ENCODE data around the gene RPL37A.

RPL37A gene

GRCh38 chr2:216519154-216519762 lies 20.6 kb downstream of the RPL37A start:
- DNase-seq (ENCODE audit: low read depth, low spot score), result peak; percentile 81
- no peak overlapping the region for H3K4me3 ChIP-seq (ENCODE audit: insufficient read length, low read depth)
- H3K9me3 ChIP-seq (ENCODE audit: insufficient read depth, low read length), result peaks cover 2% of the 10 kb centered on the region; the same call in 1 of the 2 replicates
- H3K9ac ChIP-seq (ENCODE audit: insufficient read length, low read depth), result no peak overlapping the region
- TF ChIP-seq ZNF274 (IDR thresholded peaks at IDR 0.05; ENCODE audit: low read depth, low read length), result no peak
- no peak for TF ChIP-seq YY1 (IDR thresholded peaks at IDR 0.05; ENCODE audit: insufficient read depth, insufficient read length)
- no peak for TF ChIP-seq SUZ12 (IDR thresholded peaks at IDR 0.05; ENCODE audit: extremely low read depth, insufficient read depth, insufficient read length)
- H3K4me1 ChIP-seq (ENCODE audit: insufficient read depth, insufficient read length), result no peaks in the 10 kb centered on the region
- H3K36me3 ChIP-seq (ENCODE audit: insufficient read depth, insufficient read length, low read length), result peaks cover 10% of the 10 kb centered on the region
- H3K27me3 ChIP-seq (ENCODE audit: insufficient read depth, insufficient read length), result no peaks in the 10 kb centered on the region

DNA sequence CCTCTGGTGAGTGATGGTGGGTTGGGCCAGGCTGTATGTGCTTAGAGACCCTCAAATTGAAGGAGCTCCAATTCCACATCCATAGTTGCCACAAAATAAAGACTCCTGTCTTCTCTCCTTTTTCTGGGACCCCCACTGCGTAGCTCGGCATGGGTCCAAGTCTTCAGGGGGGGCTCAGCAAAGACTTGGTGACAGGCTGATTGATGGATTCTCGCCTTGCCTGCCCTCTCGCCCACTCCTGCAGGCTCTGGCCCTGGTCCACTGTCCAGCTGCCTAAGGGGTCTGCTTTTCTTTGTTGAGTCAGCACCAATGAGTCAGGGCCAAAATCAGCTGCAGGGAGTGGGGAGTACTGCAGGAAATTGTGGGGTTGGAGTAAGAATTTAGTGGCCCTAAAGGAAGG lies 21.5 kb downstream of the RPL37A start:
- no peak overlapping the region for H3K4me3 ChIP-seq (ENCODE audit: insufficient read length, low read depth)
- no peak for TF ChIP-seq YY1 (IDR thresholded peaks at IDR 0.05; ENCODE audit: insufficient read depth, insufficient read length)
- no peak for TF ChIP-seq ZNF274 (IDR thresholded peaks at IDR 0.05; ENCODE audit: low read depth, low read length)
- no peak for TF ChIP-seq SUZ12 (IDR thresholded peaks at IDR 0.05; ENCODE audit: extremely low read depth, insufficient read depth, insufficient read length)
- H3K9me3 ChIP-seq (ENCODE audit: insufficient read depth, low read length), result peaks cover 3% of the 10 kb centered on the region; the same call in 1 of the 2 replicates
- peaks cover 10% of the 10 kb centered on the region for H3K36me3 ChIP-seq (ENCODE audit: insufficient read depth, insufficient read length, low read length)
- no peak overlapping the region for H3K9ac ChIP-seq (ENCODE audit: insufficient read length, low read depth)
- H3K4me1 ChIP-seq (ENCODE audit: insufficient read depth, insufficient read length), result no peaks in the 10 kb centered on the region
- no peak for DNase-seq (ENCODE audit: low read depth, low spot score)
- no peaks in the 10 kb centered on the region for H3K27me3 ChIP-seq (ENCODE audit: insufficient read depth, insufficient read length)

DNA sequence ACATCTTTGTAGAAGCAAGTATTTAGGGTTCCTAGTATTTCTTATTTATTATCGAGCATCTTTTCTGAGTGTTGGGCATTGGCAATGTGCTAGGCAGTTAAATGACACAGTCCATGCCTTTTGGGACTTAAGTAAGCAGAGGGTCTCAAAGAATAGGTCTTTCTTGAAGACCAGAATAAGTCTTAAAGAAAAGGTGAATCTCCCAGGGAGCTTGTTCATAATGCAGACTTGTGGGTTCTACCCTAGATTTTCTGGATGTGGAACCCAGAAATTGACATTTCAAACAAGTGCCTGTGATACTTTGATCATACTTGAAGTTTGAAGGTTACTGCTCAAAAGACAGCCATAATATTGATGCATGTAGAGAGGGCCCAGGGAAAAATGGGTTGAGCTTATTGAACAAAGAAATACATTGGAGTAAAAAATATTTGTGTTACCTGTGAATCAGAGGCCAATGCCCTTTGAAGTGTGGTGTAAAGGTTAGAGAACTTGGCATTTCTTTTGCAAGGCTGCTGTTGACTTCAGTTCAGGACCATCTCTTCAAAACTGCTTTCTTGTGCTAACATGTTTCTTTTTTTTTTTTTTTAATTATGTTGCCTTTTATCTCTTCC lies 24.4 kb downstream of the RPL37A start:
- DNase-seq (ENCODE audit: low read depth, low spot score), result no peak
- TF ChIP-seq YY1 (IDR thresholded peaks at IDR 0.05; ENCODE audit: insufficient read depth, insufficient read length) (no peak), ZNF274 (IDR thresholded peaks at IDR 0.05; ENCODE audit: low read depth, low read length) (no peak), SUZ12 (IDR thresholded peaks at IDR 0.05; ENCODE audit: extremely low read depth, insufficient read depth, insufficient read length) (no peak)
- H3K9me3 ChIP-seq (ENCODE audit: insufficient read depth, low read length), result peaks cover 3% of the 10 kb centered on the region; the same call in 1 of the 2 replicates
- no peaks in the 10 kb centered on the region for H3K4me1 ChIP-seq (ENCODE audit: insufficient read depth, insufficient read length)
- H3K27me3 ChIP-seq (ENCODE audit: insufficient read depth, insufficient read length), result no peaks in the 10 kb centered on the region
- H3K9ac ChIP-seq (ENCODE audit: insufficient read length, low read depth), result no peak overlapping the region
- H3K4me3 ChIP-seq (ENCODE audit: insufficient read length, low read depth), result no peak overlapping the region
- H3K36me3 ChIP-seq (ENCODE audit: insufficient read depth, insufficient read length, low read length), result peaks cover 10% of the 10 kb centered on the region

- H3K4me1 ChIP-seq (ENCODE audit: insufficient read depth, insufficient read length), result no peaks in the 10 kb centered on the region
- DNase-seq (ENCODE audit: low read depth, low spot score), result no peak
- H3K27me3 ChIP-seq (ENCODE audit: insufficient read depth, insufficient read length), result no peaks in the 10 kb centered on the region
- H3K36me3 ChIP-seq (ENCODE audit: insufficient read depth, insufficient read length, low read length), result peaks cover 2% of the 10 kb centered on the region
- H3K9ac ChIP-seq (ENCODE audit: insufficient read length, low read depth), result no peak overlapping the region
- no peak overlapping the region for H3K4me3 ChIP-seq (ENCODE audit: insufficient read length, low read depth)
- no peak for TF ChIP-seq ZNF274 (IDR thresholded peaks at IDR 0.05; ENCODE audit: low read depth, low read length)
- TF ChIP-seq SUZ12 (IDR thresholded peaks at IDR 0.05; ENCODE audit: extremely low read depth, insufficient read depth, insufficient read length), result no peak
- TF ChIP-seq YY1 (IDR thresholded peaks at IDR 0.05; ENCODE audit: insufficient read depth, insufficient read length), result no peak
- H3K9me3 ChIP-seq (ENCODE audit: insufficient read depth, low read length), result peaks cover 3% of the 10 kb centered on the region; the same call in 1 of the 2 replicates
These were observed 27.3 kb downstream of the RPL37A start for GRCh38 chr2:216525972-216526371.

GRCh38 chr2:216526939-216527338 lies 28.3 kb downstream of the RPL37A start:
- TF ChIP-seq YY1 (IDR thresholded peaks at IDR 0.05; ENCODE audit: insufficient read depth, insufficient read length), result no peak
- TF ChIP-seq ZNF274 (IDR thresholded peaks at IDR 0.05; ENCODE audit: low read depth, low read length), result no peak
- no peak for TF ChIP-seq SUZ12 (IDR thresholded peaks at IDR 0.05; ENCODE audit: extremely low read depth, insufficient read depth, insufficient read length)
- DNase-seq (ENCODE audit: low read depth, low spot score), result no peak
- Histone ChIP-seq H3K4me1 (ENCODE audit: insufficient read depth, insufficient read length) (no peaks in the 10 kb centered on the region), H3K27me3 (ENCODE audit: insufficient read depth, insufficient read length) (no peaks in the 10 kb centered on the region), H3K4me3 (ENCODE audit: insufficient read length, low read depth) (no peak overlapping the region), H3K36me3 (ENCODE audit: insufficient read depth, insufficient read length, low read length) (no peaks in the 10 kb centered on the region), H3K9ac (ENCODE audit: insufficient read length, low read depth) (no peak overlapping the region), H3K9me3 (ENCODE audit: insufficient read depth, low read length) (peaks cover 3% of the 10 kb centered on the region; the same call in 1 of the 2 replicates)

GRCh38 chr2:216527600-216527999 lies 29.0 kb downstream of the RPL37A start:
- H3K27me3 ChIP-seq (ENCODE audit: insufficient read depth, insufficient read length), result no peaks in the 10 kb centered on the region
- TF ChIP-seq SUZ12 (IDR thresholded peaks at IDR 0.05; ENCODE audit: extremely low read depth, insufficient read depth, insufficient read length) (no peak), ZNF274 (IDR thresholded peaks at IDR 0.05; ENCODE audit: low read depth, low read length) (no peak), YY1 (IDR thresholded peaks at IDR 0.05; ENCODE audit: insufficient read depth, insufficient read length) (no peak)

DNA sequence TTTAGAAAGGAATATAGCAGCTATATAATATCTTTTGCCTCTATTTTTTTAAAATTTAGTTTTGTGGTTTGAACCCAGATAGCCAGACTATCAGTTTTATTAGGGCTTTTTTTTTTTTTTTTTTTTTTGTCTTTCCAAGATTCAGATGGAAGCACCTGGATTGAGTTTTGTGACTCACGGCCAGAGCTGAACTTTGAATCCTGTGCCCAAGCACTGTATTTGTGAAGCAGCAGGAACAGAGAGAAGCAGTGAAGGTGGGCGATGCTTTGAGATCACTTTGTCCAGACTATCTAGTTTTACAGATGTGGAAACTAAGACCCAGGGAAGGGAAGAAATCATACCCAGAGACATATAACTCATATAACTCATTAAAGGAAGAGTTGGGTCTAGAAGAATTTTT lies 33.9 kb downstream of the RPL37A start:
- H3K4me3 ChIP-seq (ENCODE audit: insufficient read length, low read depth), result no peak overlapping the region
- no peaks in the 10 kb centered on the region for H3K27me3 ChIP-seq (ENCODE audit: insufficient read depth, insufficient read length)
- H3K36me3 ChIP-seq (ENCODE audit: insufficient read depth, insufficient read length, low read length), result no peaks in the 10 kb centered on the region
- peaks cover 10% of the 10 kb centered on the region for H3K4me1 ChIP-seq (ENCODE audit: insufficient read depth, insufficient read length)
- no peak for DNase-seq (ENCODE audit: low read depth, low spot score)
- TF ChIP-seq SUZ12 (IDR thresholded peaks at IDR 0.05; ENCODE audit: extremely low read depth, insufficient read depth, insufficient read length) (no peak), YY1 (IDR thresholded peaks at IDR 0.05; ENCODE audit: insufficient read depth, insufficient read length) (no peak)
- no peak overlapping the region for H3K9ac ChIP-seq (ENCODE audit: insufficient read length, low read depth)
- no peaks in the 10 kb centered on the region for H3K9me3 ChIP-seq (ENCODE audit: insufficient read depth, low read length)

More at GRCh38 chr2:216527600-216527999, 29.0 kb downstream of the RPL37A start:
- no peak overlapping the region for H3K9ac ChIP-seq (ENCODE audit: insufficient read length, low read depth)
- H3K4me3 ChIP-seq (ENCODE audit: insufficient read length, low read depth), result no peak overlapping the region
- no peaks in the 10 kb centered on the region for H3K4me1 ChIP-seq (ENCODE audit: insufficient read depth, insufficient read length)
- no peak for DNase-seq (ENCODE audit: low read depth, low spot score)
- H3K9me3 ChIP-seq (ENCODE audit: insufficient read depth, low read length), result peaks cover 3% of the 10 kb centered on the region; the same call in 1 of the 2 replicates
- no peaks in the 10 kb centered on the region for H3K36me3 ChIP-seq (ENCODE audit: insufficient read depth, insufficient read length, low read length)
